Measurements from ENCODE around the gene KLHL8.
"Not testable (repeated sequence)": the region's sequence is repeated elsewhere in the genome, so short reads cannot be mapped to it uniquely, and the experiment has no call there.

KLHL8 gene

GRCh38 chr4:87225936-87226335 is 5.5 kb upstream of the KLHL8 start:
- H3K4me3 ChIP-seq (ENCODE audit: low read depth, low read length): no peak overlapping the region
- in situ Hi-C loops (cut with HindIII; ENCODE audit: low sequenced_read_pairs): no loop called here
- no peak for TF ChIP-seq CTCF (IDR thresholded peaks at IDR 0.05; ENCODE audit: low read depth, low read length, missing control alignments)
- DNase-seq (ENCODE audit: low read depth): no peak

- no peak for DNase-seq (ENCODE audit: low read depth)
- TF ChIP-seq CTCF (IDR thresholded peaks at IDR 0.05; ENCODE audit: low read depth, low read length, missing control alignments): no peak
- in situ Hi-C loops (cut with HindIII; ENCODE audit: low sequenced_read_pairs): no loop called here
- no peak overlapping the region for H3K4me3 ChIP-seq (ENCODE audit: low read depth, low read length)
Observed at GRCh38 chr4:87224141-87224923, 3.9 kb upstream of the KLHL8 start.

- in situ Hi-C loops (cut with HindIII; ENCODE audit: low sequenced_read_pairs): no loop called here
- TF ChIP-seq CTCF (IDR thresholded peaks at IDR 0.05; ENCODE audit: low read depth, low read length, missing control alignments): peak; percentile 17
- peak overlapping the region; percentile 98 for H3K4me3 ChIP-seq (ENCODE audit: low read depth, low read length)
- DNase-seq (ENCODE audit: low read depth): no peak
Observed at GRCh38 chr4:87219632-87220093, 755 bp downstream of the KLHL8 start.

- DNase-seq (ENCODE audit: low read depth); in situ Hi-C loops (cut with HindIII; ENCODE audit: low sequenced_read_pairs): not testable (repeated sequence)
Observed at GRCh38 chr4:87217235-87217763, 3.1 kb downstream of the KLHL8 start.

GRCh38 chr4:87216469-87216868 is 3.9 kb downstream of the KLHL8 start:
- H3K4me3 ChIP-seq (ENCODE audit: low read depth, low read length): no peak overlapping the region
- DNase-seq (ENCODE audit: low read depth): no peak
- in situ Hi-C loops (cut with HindIII; ENCODE audit: low sequenced_read_pairs): no loop called here
- TF ChIP-seq CTCF (IDR thresholded peaks at IDR 0.05; ENCODE audit: low read depth, low read length, missing control alignments): no peak

More at GRCh38 chr4:87217235-87217763, 3.1 kb downstream of the KLHL8 start:
- not testable (repeated sequence) for H3K4me3 ChIP-seq (ENCODE audit: low read depth, low read length)

- in situ Hi-C loops (cut with HindIII; ENCODE audit: low sequenced_read_pairs): no loop called here
- TF ChIP-seq CTCF (IDR thresholded peaks at IDR 0.05; ENCODE audit: low read depth, low read length, missing control alignments): no peak
- H3K4me3 ChIP-seq (ENCODE audit: low read depth, low read length): no peak overlapping the region
- no peak for DNase-seq (ENCODE audit: low read depth)
Observed at GRCh38 chr4:87213421-87214075, 6.9 kb downstream of the KLHL8 start.
